ENCODE results near the gene ZC3H13.

- no peak for TF ChIP-seq CTCF (IDR thresholded peaks at IDR 0.05)
- no peak for TF ChIP-seq POLR2A (IDR thresholded peaks at IDR 0.05; ENCODE audit: low read depth)
Observed at GRCh38 chr13:46012404-46012803, 40.1 kb downstream of the ZC3H13 start.

Data from esophagus muscularis mucosa (tissue), 3 donors.